Adrenal gland (tissue), 5 donors: Measurements from ENCODE around the gene SGSM1.

Source experiments
- CTCF ChIP-seq, 6 experiments: fragments of 450-650 bp in 4 of 6; fragments of 200-600 bp in 2 of 6; sonication (generic) in 1 of 6; IDR thresholded peaks; 1 replicate in 5 of 6; 2 replicates in 1 of 6; pipeline versions ENCODE4 v1.5.1 to v1.8.0; 2016 to 2021; ENCODE audit warnings: antibody characterized with exemption in 6 of 6, mild to moderate bottlenecking in 2 of 6, moderate library complexity in 1 of 6
- POLR2A ChIP-seq, 2 donors: fragments of 450-650 bp; IDR thresholded peaks; one replicate each; pipeline ENCODE4 v1.6.1; 2017; ENCODE audit warnings: antibody characterized with exemption in 2 of 2, mild to moderate bottlenecking in 2 of 2, moderate library complexity in 1 of 2
- donor health status: DM: no; HTN: no; CAD: no.

DNA sequence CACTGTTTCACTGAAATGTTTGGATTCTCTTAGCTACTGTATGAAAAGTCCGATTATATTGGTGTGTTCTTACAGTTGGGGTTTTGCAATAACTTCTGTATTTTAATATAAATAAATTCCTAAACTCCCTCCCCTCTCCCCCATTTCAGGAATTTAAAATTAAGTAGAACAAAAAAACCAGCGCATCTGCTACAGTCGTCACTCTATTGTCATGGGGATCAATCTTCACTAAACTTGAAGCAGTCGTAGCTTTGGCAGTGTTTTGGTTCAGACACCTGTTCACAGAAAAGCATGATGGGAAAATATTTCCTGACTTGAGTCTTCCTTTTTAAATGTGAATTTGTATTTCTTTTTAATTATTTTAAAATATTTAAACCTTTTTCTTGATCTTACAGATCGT is 40.8 kb upstream of the SGSM1 start:
- TF ChIP-seq CTCF (IDR thresholded peaks at IDR 0.05) (no peak), POLR2A (IDR thresholded peaks at IDR 0.05) (no peak)
